Kidney (tissue), 14 donors: ENCODE data around the gene IFIT2. TPM values are rescaled to one million over a fixed set of nuclear protein-coding genes. Genes with fewer than 3 reads are reported as not detected.

ENCODE experiments used
- DNase-seq, 5 donors: peaks; one replicate each; pipeline ENCODE4 v3.0.0-alpha.2; 2013 to 2020
- FAIRE-seq: peaks from 2 replicates; lab custom pipeline; 2012; peaks lifted over from hg19 to GRCh38; lab: Jason Lieb, UNC
- H3K27ac ChIP-seq, 2 donors: one replicate each; pipeline ENCODE4 v1.7.0; 2013; ENCODE audit warnings: low read depth in 2 of 2, low read length in 2 of 2, inconsistent platforms in 1 of 2
- H3K27me3 ChIP-seq: one replicate; pipeline ENCODE4 v1.7.1; 2013; ENCODE audit warnings: low read length, inconsistent platforms; ENCODE audit not compliant: control insufficient read depth, insufficient read depth
- H3K36me3 ChIP-seq, 3 donors: one replicate each; pipeline versions ENCODE4 v1.7.0 to v1.7.1; 2013; ENCODE audit warnings: low read length in 3 of 3, control low read depth in 1 of 3, inconsistent platforms in 1 of 3; ENCODE audit not compliant: insufficient read depth in 3 of 3, control insufficient read depth in 2 of 3
- H3K4me1 ChIP-seq, 3 donors: one replicate each; pipeline versions ENCODE4 v1.7.0 to v1.7.1; 2013; ENCODE audit warnings: low read length in 3 of 3, inconsistent platforms in 1 of 3, low read depth in 1 of 3; ENCODE audit not compliant: control insufficient read depth in 2 of 3, insufficient read depth in 2 of 3
- H3K4me3 ChIP-seq, 3 donors: one replicate each; pipeline versions ENCODE4 v1.7.0 to v1.8.1; 2013; ENCODE audit warnings: low read length in 3 of 3, control low read depth in 1 of 3, inconsistent platforms in 1 of 3
- H3K9ac ChIP-seq, 3 donors: one replicate each; pipeline versions ENCODE4 v1.7.0 to v1.7.1; 2013; ENCODE audit warnings: low read length in 3 of 3, control low read depth in 1 of 3, inconsistent platforms in 1 of 3
- H3K9me3 ChIP-seq, 3 donors: one replicate each; pipeline versions ENCODE4 v1.7.0 to v1.7.1; 2013; ENCODE audit warnings: low read length in 3 of 3, control low read depth in 1 of 3, inconsistent platforms in 1 of 3; ENCODE audit not compliant: control insufficient read depth in 2 of 3, insufficient read depth in 1 of 3
- CTCF ChIP-seq: IDR thresholded peaks from 3 replicates; pipeline ENCODE4 v1.5.1; 2012; ENCODE audit warnings: mild to moderate bottlenecking, moderate library complexity, borderline replicate concordance; ENCODE audit not compliant: insufficient read depth; ENCODE audit errors: extremely low read depth
- intact Hi-C: fragments of 100-400 bp; cut with DNase I; formaldehyde crosslinking; loops from one replicate; pipeline ENCODE4 v1.11.1; 2022
- polyA plus RNA-seq: library from polyadenylated mRNA; stranded (reverse); fragments of 350-450 nt; fragmentation: Illumina TruSeq; extraction: RNeasy Lipid Tissue Mini Kit (QIAGEN cat#74804); gene quantifications from one replicate; pipeline ENCODE4 v1.2.3, GENCODE V29; 2014; ENCODE audit warnings: low read depth, low replicate concordance; ENCODE audit not compliant: insufficient read depth
- total RNA-seq: library from RNA; stranded (reverse); fragmentation: NEBNext Ultra II Directional; extraction: Animal tissue kit (Norgen Biotek cat#: 25700); gene quantifications from one replicate; pipeline ENCODE4 v1.2.1, GENCODE V29; 2021
- donor health status: control.
- donor health status: control.
- donor health status: control.
- donor health status: control.
- donor health status: control.
- donor health status: DM: yes; HTN: yes; CAD: no.
- donor health status: Normal renal cell carcinoma (clear cell type).

IFIT2 gene
- total and polyA plus RNA-seq, 2 donors from 2014 or later, result 6.9 to 12.2 TPM

- Histone ChIP-seq H3K27ac (peak overlapping the region in 1 of 2 donors; percentile 55), H3K4me3 (no peak overlapping the region), H3K27me3 (no peaks in the 10 kb centered on the region), H3K36me3 (no peaks in the 10 kb centered on the region), H3K9ac (no peak overlapping the region), H3K4me1 (peaks cover 2 to 21% (median 20%) of the 10 kb centered on the region in 3 donors), H3K9me3 (no peaks in the 10 kb centered on the region)
- FAIRE-seq, result no peak
- no peak for DNase-seq
- intact Hi-C loops, result no loop called here
- no peak for TF ChIP-seq CTCF
These were observed 22.4 kb upstream of the IFIT2 start for GRCh38 chr10:89279421-89279869.

GRCh38 chr10:89280508-89280907 is 21.3 kb upstream of the IFIT2 start:
- intact Hi-C loops, result no loop called here
- Histone ChIP-seq H3K9ac (no peak overlapping the region), H3K4me3 (no peak overlapping the region), H3K9me3 (no peaks in the 10 kb centered on the region), H3K4me1 (peaks cover 2 to 21% (median 17%) of the 10 kb centered on the region in 3 donors), H3K27me3 (no peaks in the 10 kb centered on the region), H3K27ac (no peak overlapping the region), H3K36me3 (no peaks in the 10 kb centered on the region)
- no peak for TF ChIP-seq CTCF
- no peak for DNase-seq
- FAIRE-seq, result no peak

GRCh38 chr10:89281606-89282395 is 20.0 kb upstream of the IFIT2 start:
- no peak overlapping the region for H3K4me3 ChIP-seq
- no peak for TF ChIP-seq CTCF
- intact Hi-C loops, result no loop called here
- H3K9ac ChIP-seq, result no peak overlapping the region
- no peak for FAIRE-seq
- H3K36me3 ChIP-seq, result no peaks in the 10 kb centered on the region
- H3K4me1 ChIP-seq, result peaks cover 2 to 21% (median 17%) of the 10 kb centered on the region in 3 donors
- no peaks in the 10 kb centered on the region for H3K9me3 ChIP-seq
- no peaks in the 10 kb centered on the region for H3K27me3 ChIP-seq
- no peak for DNase-seq
- H3K27ac ChIP-seq, result no peak overlapping the region
